ENCODE results near the gene NFIX.

NFIX gene

GRCh38 chr19:13078897-13079541 lies 83.7 kb downstream of the NFIX start:
- DNase-seq: no peak

- no peak for DNase-seq
These were observed 84.3 kb downstream of the NFIX start for GRCh38 chr19:13079542-13079986.

GRCh38 chr19:13082192-13083007 lies 87.1 kb downstream of the NFIX start:
- DNase-seq: no peak

GRCh38 chr19:13083008-13083404 lies 87.7 kb downstream of the NFIX start:
- DNase-seq: no peak

- no peak for DNase-seq
These were observed 88.4 kb downstream of the NFIX start for GRCh38 chr19:13083627-13084026.

GRCh38 chr19:13085666-13086065 lies 90.4 kb downstream of the NFIX start:
- no peak for DNase-seq

- no peak for DNase-seq
These were observed 91.1 kb downstream of the NFIX start for GRCh38 chr19:13086341-13086740.

- no peak for DNase-seq
These were observed 92.0 kb downstream of the NFIX start for GRCh38 chr19:13087295-13087694.

- no peak for DNase-seq
These were observed 92.7 kb downstream of the NFIX start for GRCh38 chr19:13087795-13088537.

- DNase-seq: no peak
These were observed 94.0 kb downstream of the NFIX start for GRCh38 chr19:13089139-13089856.

GRCh38 chr19:13089857-13090507 lies 94.7 kb downstream of the NFIX start:
- no peak for DNase-seq

GRCh38 chr19:13090511-13091231 lies 95.4 kb downstream of the NFIX start:
- DNase-seq: no peak

- DNase-seq: no peak
These were observed 96.3 kb downstream of the NFIX start for GRCh38 chr19:13091400-13092157.

- DNase-seq: no peak
These were observed 96.9 kb downstream of the NFIX start for GRCh38 chr19:13092158-13092543.

- DNase-seq: no peak
These were observed 97.4 kb downstream of the NFIX start for GRCh38 chr19:13092606-13093235.

- peak; percentile 71 to 72 for DNase-seq
These were observed 98.3 kb downstream of the NFIX start for GRCh38 chr19:13093407-13094105.

GRCh38 chr19:13094106-13094504 lies 98.8 kb downstream of the NFIX start:
- no peak for DNase-seq

- DNase-seq: no peak
These were observed 99.6 kb downstream of the NFIX start for GRCh38 chr19:13094771-13095392.

- no peak for DNase-seq
These were observed 100.1 kb downstream of the NFIX start for GRCh38 chr19:13095393-13095784.

All from stimulated activated CD4-positive, alpha-beta T cell treated with anti-CD3 and anti-CD28 coated beads, Interleukin-4, amount 100 ng/mL, for 4 hours (primary cell).